NCI-H526 treated with DMSO at 0.1 percent for 48 hours (cell line): ENCODE data around the gene TSPAN5.
A peak's percentile ranks its signal among the peaks of the same experiment; 100 is the strongest.

ENCODE experiments used
- DNase-seq: peaks from one replicate; lab custom pipeline; 2025; lab: John Stamatoyannopoulos, UW

The TSPAN5 gene

GRCh38 chr4:98585596-98585995 lies 72.8 kb downstream of the TSPAN5 start:
- DNase-seq: no peak

GRCh38 chr4:98584265-98584664 lies 74.1 kb downstream of the TSPAN5 start:
- DNase-seq: no peak

- no peak for DNase-seq
Measured at GRCh38 chr4:98583265-98583664, 75.1 kb downstream of the TSPAN5 start.

GRCh38 chr4:98581126-98581525 lies 77.3 kb downstream of the TSPAN5 start:
- no peak for DNase-seq

GRCh38 chr4:98577956-98578355 lies 80.5 kb downstream of the TSPAN5 start:
- no peak for DNase-seq

- no peak for DNase-seq
Measured at GRCh38 chr4:98574816-98575215, 83.6 kb downstream of the TSPAN5 start.

GRCh38 chr4:98573791-98574190 lies 84.6 kb downstream of the TSPAN5 start:
- DNase-seq: peak; percentile 1

- peak; percentile 3 for DNase-seq
Measured at GRCh38 chr4:98572697-98573096, 85.7 kb downstream of the TSPAN5 start.

- no peak for DNase-seq
Measured at GRCh38 chr4:98571161-98571786, 87.1 kb downstream of the TSPAN5 start.

- no peak for DNase-seq
Measured at GRCh38 chr4:98570151-98570797, 88.1 kb downstream of the TSPAN5 start.

GRCh38 chr4:98568941-98569663 lies 89.3 kb downstream of the TSPAN5 start:
- no peak for DNase-seq

GRCh38 chr4:98567611-98568010 lies 90.8 kb downstream of the TSPAN5 start:
- DNase-seq: no peak

- DNase-seq: no peak
Measured at GRCh38 chr4:98566361-98567008, 91.9 kb downstream of the TSPAN5 start.

- no peak for DNase-seq
Measured at GRCh38 chr4:98565681-98566301, 92.6 kb downstream of the TSPAN5 start.

- DNase-seq: peak; percentile 4
Measured at GRCh38 chr4:98564852-98565251, 93.6 kb downstream of the TSPAN5 start.

GRCh38 chr4:98560321-98560720 lies 98.1 kb downstream of the TSPAN5 start:
- DNase-seq: no peak

GRCh38 chr4:98558471-98559169 lies 99.8 kb downstream of the TSPAN5 start:
- no peak for DNase-seq

- DNase-seq: no peak
Measured at GRCh38 chr4:98557194-98557892, 101.1 kb downstream of the TSPAN5 start.

- no peak for DNase-seq
Measured at GRCh38 chr4:98556451-98556850, 102.0 kb downstream of the TSPAN5 start.

- DNase-seq: no peak
Measured at GRCh38 chr4:98555798-98556445, 102.5 kb downstream of the TSPAN5 start.
